B cell (primary cell): ENCODE measurements around the gene SNCAIP. TPM values are rescaled to one million over a fixed set of nuclear protein-coding genes. Genes with fewer than 3 reads are reported as not detected.

Source experiments
- ATAC-seq: fragments of 200-7000 bp; cut with Tn5 transposase; one replicate; pipeline ENCODE4 v1.10.0; 2021; ENCODE audit warnings: low read depth, mild to moderate bottlenecking, moderate number of reproducible peaks, moderate library complexity
- CTCF ChIA-PET: fragments of 350-600 bp; sonication (Branson Sonifier 250); formaldehyde crosslinking; loops from one replicate; lab custom pipeline; 2021; ENCODE audit warnings: antibody characterized with exemption, inconsistent platforms; lab: Charles Lee
- POLR2A ChIA-PET: fragments of 350-600 bp; sonication (Branson Sonifier 250); formaldehyde crosslinking; loops from one replicate; lab custom pipeline; 2021; ENCODE audit warnings: antibody characterized with exemption; lab: Charles Lee
- DNase-seq: peaks from one replicate; pipeline ENCODE4 v3.0.0; 2013
- H2AFZ ChIP-seq: 2 replicates; pipeline ENCODE4 v1.6.1; 2012; ENCODE audit warnings: mild to moderate bottlenecking, low read depth, low read length; ENCODE audit not compliant: insufficient read depth, poor library complexity, severe bottlenecking
- H3K27ac ChIP-seq, 2 donors: 1 replicate in 1 of 2; 2 replicates in 1 of 2; pipeline ENCODE4 v1.5.1; 2012 to 2013; ENCODE audit warnings: low read length in 2 of 2, mild to moderate bottlenecking in 2 of 2, moderate library complexity in 1 of 2
- H3K27me3 ChIP-seq, 4 experiments: fragments of 200-600 bp in 1 of 4; sonication (generic) in 1 of 4; replicated peaks in 1 of 4; 1 replicate in 2 of 4; 2 replicates in 2 of 4; pipeline versions ENCODE4 v1.6.1 to v1.7.0; 2013 to 2016; ENCODE audit warnings: low read length in 3 of 4, mild to moderate bottlenecking in 2 of 4, mixed read lengths in 1 of 4, moderate library complexity in 1 of 4; ENCODE audit not compliant: insufficient read depth in 4 of 4, control insufficient read depth in 3 of 4; ENCODE audit errors: control extremely low read depth in 1 of 4
- H3K36me3 ChIP-seq, 2 experiments: replicated peaks in 1 of 2; 1 replicate in 1 of 2; 2 replicates in 1 of 2; pipeline versions ENCODE4 v1.6.1 to v1.7.1; 2013; ENCODE audit warnings: low read length in 1 of 2; ENCODE audit not compliant: insufficient read depth in 2 of 2, control insufficient read depth in 1 of 2; ENCODE audit errors: control extremely low read depth in 1 of 2, extremely low read depth in 1 of 2
- H3K4me1 ChIP-seq, 2 donors: fragments of 200-600 bp in 1 of 2; sonication (generic) in 1 of 2; 1 replicate in 1 of 2; 2 replicates in 1 of 2; pipeline versions ENCODE4 v1.5.1 to v1.6.1; 2013 to 2017; ENCODE audit warnings: low read length in 2 of 2; ENCODE audit not compliant: control insufficient read depth in 2 of 2, insufficient read depth in 2 of 2
- H3K4me2 ChIP-seq: replicated peaks from 2 replicates; pipeline ENCODE3; 2012; ENCODE audit warnings: mild to moderate bottlenecking, low read depth, low read length; ENCODE audit not compliant: poor library complexity, severe bottlenecking
- H3K4me3 ChIP-seq, 5 experiments: fragments of 200-600 bp in 1 of 5; sonication (generic) in 1 of 5; 1 replicate in 3 of 5; 2 replicates in 2 of 5; pipeline versions ENCODE4 v1.5.1 to v1.7.0; 2011 to 2016; ENCODE audit warnings: low read length in 4 of 5, mild to moderate bottlenecking in 4 of 5, low read depth in 2 of 5, control low read depth in 1 of 5, moderate library complexity in 1 of 5; ENCODE audit not compliant: insufficient read depth in 1 of 5; ENCODE audit errors: control extremely low read depth in 1 of 5, extremely low read depth in 1 of 5
- H3K79me2 ChIP-seq: fragments of 200-600 bp; sonication (generic); one replicate; pipeline ENCODE4 v1.6.0; 2016; ENCODE audit warnings: low read length; ENCODE audit not compliant: control insufficient read depth, insufficient read depth
- H3K9ac ChIP-seq: fragments of 200-600 bp; sonication (generic); 2 replicates; pipeline ENCODE4 v1.6.1; 2017; ENCODE audit warnings: mild to moderate bottlenecking, low read length, moderate library complexity
- H3K9me3 ChIP-seq, 3 donors: one replicate each; pipeline versions ENCODE4 v1.6.1 to v1.7.1; 2013; ENCODE audit warnings: low read length in 2 of 3; ENCODE audit not compliant: control insufficient read depth in 2 of 3, insufficient read depth in 1 of 3; ENCODE audit errors: control extremely low read depth in 1 of 3
- H4K20me1 ChIP-seq: 2 replicates; pipeline ENCODE4 v1.6.0; 2012; ENCODE audit warnings: mild to moderate bottlenecking, low read length; ENCODE audit not compliant: insufficient read depth, control insufficient read depth, poor library complexity, severe bottlenecking
- H3K27ac Mint-ChIP-seq: one replicate; pipeline ENCODE4 v1.8.0; 2021; ENCODE audit warnings: mixed read lengths
- H3K27me3 Mint-ChIP-seq: one replicate; pipeline ENCODE4 v1.8.0; 2021; ENCODE audit warnings: mixed read lengths
- H3K4me1 Mint-ChIP-seq: one replicate; pipeline ENCODE4 v1.8.0; 2021; ENCODE audit warnings: mixed read lengths
- H3K4me3 Mint-ChIP-seq: one replicate; pipeline ENCODE4 v1.8.0; 2021; ENCODE audit warnings: mixed read lengths
- H3K9me3 Mint-ChIP-seq: one replicate; pipeline ENCODE4 v1.8.0; 2022; ENCODE audit warnings: mixed read lengths; ENCODE audit not compliant: insufficient read depth
- CTCF ChIP-seq: fragments of 200-600 bp; IDR thresholded peaks from one replicate; pipeline ENCODE4 v1.8.0; 2022; ENCODE audit warnings: antibody characterized with exemption, mild to moderate bottlenecking
- EZH2 ChIP-seq: IDR thresholded peaks from 2 replicates; pipeline ENCODE4 v1.6.1; 2012; ENCODE audit warnings: borderline replicate concordance, low read depth, mild to moderate bottlenecking, moderate library complexity, low read length; ENCODE audit not compliant: insufficient read depth, poor library complexity, severe bottlenecking
- whole genome bisulfite sequencing: methylation state at CpG from one replicate; pipeline ENCODE4 v1.1.5; 2013; ENCODE audit warnings: missing lambda C conversion rate; ENCODE audit not compliant: insufficient coverage; 5-methylcytosine and 5-hydroxymethylcytosine counted together
- intact Hi-C: fragments of 100-400 bp; cut with micrococcal nuclease; formaldehyde crosslinking; loops from one replicate; pipeline ENCODE4 v1.10.0; 2022
- polyA plus RNA-seq: library from polyadenylated mRNA; depleted of rRNA; stranded (reverse); fragments of >200 nt; gene quantifications from 2 replicates; pipeline ENCODE4 v1.2.3, GENCODE V29; 2012
- total RNA-seq, 2 donors: library from RNA; stranded (reverse); fragments of 120-200 nt in 1 of 2; gene quantifications; 1 replicate in 1 of 2; 2 replicates in 1 of 2; pipeline versions ENCODE4 v1.2.3 to v1.2.4, GENCODE V29; 2013 to 2022

SNCAIP gene
- total and polyA plus RNA-seq, 2 donors (not counting 1 experiment from before 2014, with no cell fraction given) = not detected

GRCh38 chr5:122291000-122291901, 20.8 kb upstream of the SNCAIP start:
- Mint-ChIP-seq H3K27me3 (peaks cover 18% of the 10 kb centered on the region), H3K9me3 (no peaks in the 10 kb centered on the region), H3K27ac (no peak overlapping the region), H3K4me3 (no peak overlapping the region), H3K4me1 (no peaks in the 10 kb centered on the region)
- intact Hi-C loops = no loop called here
- Histone ChIP-seq H3K4me1 (no peaks in the 10 kb centered on the region), H3K9me3 (no peaks in the 10 kb centered on the region), H3K4me2 (no peak overlapping the region), H3K79me2 (no peaks in the 10 kb centered on the region), H3K4me3 (no peak overlapping the region), H2AFZ (no peak overlapping the region), H4K20me1 (no peaks in the 10 kb centered on the region), H3K9ac (no peak overlapping the region), H3K27me3 (no peaks in the 10 kb centered on the region), H3K27ac (no peak overlapping the region), H3K36me3 (no peaks in the 10 kb centered on the region)
- 91% methylated on average over 5 of the region's 7 CpGs for WGBS
- TF ChIP-seq EZH2 (no peak), CTCF (no peak)
- ChIA-PET CTCF (no interaction called here), POLR2A (no interaction called here)
- ATAC-seq (no peak), DNase-seq (no peak)

GRCh38 chr5:122292332-122292731, 19.7 kb upstream of the SNCAIP start:
- no peak for DNase-seq
- Histone ChIP-seq H3K4me1 (no peaks in the 10 kb centered on the region), H3K36me3 (no peaks in the 10 kb centered on the region), H2AFZ (no peak overlapping the region), H3K9ac (no peak overlapping the region), H3K4me2 (no peak overlapping the region), H4K20me1 (no peaks in the 10 kb centered on the region), H3K4me3 (no peak overlapping the region), H3K27me3 (no peaks in the 10 kb centered on the region), H3K79me2 (no peaks in the 10 kb centered on the region), H3K27ac (no peak overlapping the region), H3K9me3 (no peaks in the 10 kb centered on the region)
- Mint-ChIP-seq H3K27ac (no peak overlapping the region), H3K9me3 (no peaks in the 10 kb centered on the region), H3K4me1 (no peaks in the 10 kb centered on the region), H3K27me3 (peaks cover 18% of the 10 kb centered on the region), H3K4me3 (no peak overlapping the region)
- intact Hi-C loops = no loop called here
- POLR2A ChIA-PET = no interaction called here
- TF ChIP-seq CTCF (no peak), EZH2 (no peak)
- CTCF ChIA-PET = no interaction called here
- no peak for ATAC-seq
- no CpG with 5 or more reads among the region's 2 CpGs for WGBS
